Liver (tissue), 9 donors: Measurements from ENCODE around the gene BCORL1. TPM values are rescaled to one million over a fixed set of nuclear protein-coding genes. Genes with fewer than 3 reads are reported as not detected.

Experiments used
- DNase-seq: peaks from one replicate; pipeline ENCODE4 v3.0.0-alpha.2; 2017; ENCODE audit warnings: low spot score
- H3K27ac ChIP-seq, 2 donors: one replicate each; pipeline ENCODE4 v1.7.0; 2013; ENCODE audit warnings: inconsistent platforms in 2 of 2, low read length in 2 of 2, control low read depth in 1 of 2, low read depth in 1 of 2, mild to moderate bottlenecking in 1 of 2
- H3K27me3 ChIP-seq, 4 donors: one replicate each; pipeline versions ENCODE4 v1.6.1 to v1.7.0; 2013; ENCODE audit warnings: low read length in 3 of 4, inconsistent platforms in 1 of 4, mild to moderate bottlenecking in 1 of 4, moderate library complexity in 1 of 4; ENCODE audit not compliant: control insufficient read depth in 4 of 4, insufficient read depth in 4 of 4
- H3K36me3 ChIP-seq, 4 donors: one replicate each; pipeline versions ENCODE4 v1.6.1 to v1.7.0; 2013; ENCODE audit warnings: low read length in 3 of 4, mild to moderate bottlenecking in 3 of 4, low read depth in 1 of 4, moderate library complexity in 1 of 4; ENCODE audit not compliant: control insufficient read depth in 4 of 4, insufficient read depth in 3 of 4
- H3K4me1 ChIP-seq, 4 donors: one replicate each; pipeline versions ENCODE4 v1.6.1 to v1.7.0; 2013; ENCODE audit warnings: low read length in 3 of 4, mild to moderate bottlenecking in 3 of 4, moderate library complexity in 1 of 4; ENCODE audit not compliant: control insufficient read depth in 4 of 4, insufficient read depth in 4 of 4
- H3K4me3 ChIP-seq, 3 donors: one replicate each; pipeline versions ENCODE4 v1.6.1 to v1.7.0; 2013; ENCODE audit warnings: low read length in 3 of 3, control low read depth in 1 of 3, low read depth in 1 of 3, mild to moderate bottlenecking in 1 of 3
- H3K9ac ChIP-seq, 2 donors: one replicate each; pipeline ENCODE4 v1.7.0; 2013; ENCODE audit warnings: low read length in 2 of 2, mild to moderate bottlenecking in 2 of 2, moderate library complexity in 2 of 2, control low read depth in 1 of 2, low read depth in 1 of 2
- H3K9me3 ChIP-seq, 4 donors: one replicate each; pipeline versions ENCODE4 v1.6.1 to v1.7.0; 2013; ENCODE audit warnings: low read length in 3 of 4; ENCODE audit not compliant: control insufficient read depth in 4 of 4
- EGR1 ChIP-seq, 2 donors: IDR thresholded peaks; 2 replicates each; pipeline ENCODE4 v1.6.1; 2016 to 2018; ENCODE audit warnings: antibody characterized with exemption in 2 of 2, low read depth in 2 of 2
- FOXA1 ChIP-seq: IDR thresholded peaks from 2 replicates; pipeline ENCODE4 v1.6.1; 2016; ENCODE audit warnings: antibody characterized with exemption
- HNF4G ChIP-seq: IDR thresholded peaks from 2 replicates; pipeline ENCODE4 v1.6.1; 2016; ENCODE audit warnings: antibody characterized with exemption
- JUND ChIP-seq, 2 donors: IDR thresholded peaks; 2 replicates each; pipeline ENCODE4 v1.6.1; 2016; ENCODE audit warnings: antibody characterized with exemption in 2 of 2
- NR2F2 ChIP-seq: IDR thresholded peaks from 2 replicates; pipeline ENCODE4 v1.6.1; 2016; ENCODE audit warnings: antibody characterized with exemption
- RAD21 ChIP-seq, 2 donors: IDR thresholded peaks; 2 replicates each; pipeline ENCODE4 v1.6.1; 2016; ENCODE audit warnings: antibody characterized with exemption in 2 of 2, mild to moderate bottlenecking in 2 of 2
- SP1 ChIP-seq: IDR thresholded peaks from 2 replicates; pipeline ENCODE4 v1.6.1; 2018; ENCODE audit warnings: antibody characterized with exemption, mild to moderate bottlenecking
- TAF1 ChIP-seq: conservative IDR thresholded peaks from 2 replicates; pipeline ENCODE4 v1.6.1; 2016; ENCODE audit warnings: antibody characterized with exemption, mild to moderate bottlenecking
- YY1 ChIP-seq: IDR thresholded peaks from 2 replicates; pipeline ENCODE4 v1.6.1; 2016; ENCODE audit warnings: antibody characterized with exemption, mild to moderate bottlenecking
- WGBS: extraction: QIAGEN DNeasy Blood & Tissue Kit; methylation state at CpG from one replicate; pipeline ENCODE4 v1.1.7; 2013; 5-methylcytosine and 5-hydroxymethylcytosine counted together
- polyA plus RNA-seq, 2 donors: library from polyadenylated mRNA; stranded (reverse) in 1 of 2; unstranded in 1 of 2; fragments of 200-250 nt in 1 of 2; fragments of >200 nt in 1 of 2; fragmentation: Nextera tagmentation in 1 of 2; extraction: Ambion mirVana in 1 of 2; gene quantifications; one replicate each; pipeline versions ENCODE4 v1.2.1 to v1.2.3, GENCODE V29; 2013 to 2015
- total RNA-seq, 2 donors: library from RNA; depleted of rRNA; stranded (reverse); fragments of >200 nt; gene quantifications; one replicate each; pipeline ENCODE4 v1.2.3, GENCODE V29; 2014
- TF ChIP-seq, protein P1 (sequence below): IDR thresholded peaks from 2 replicates; pipeline ENCODE4 v1.6.1; 2016; ENCODE audit warnings: antibody characterized with exemption
- TF ChIP-seq, protein P2 (sequence below): IDR thresholded peaks from 2 replicates; pipeline ENCODE4 v1.6.1; 2016; ENCODE audit warnings: antibody characterized with exemption, mild to moderate bottlenecking
- TF ChIP-seq, protein P3 (sequence below): fragments of 150-350 bp; IDR thresholded peaks from 2 replicates; pipeline ENCODE4 v1.5.1; 2017; ENCODE audit warnings: improper control_type of control experiment, low read depth, low read length; ENCODE audit not compliant: missing input control
- donor health status: healthy.
- donor health status: healthy.
- donor health status: healthy.
- donor health status: healthy.
- donor health status: healthy.

BCORL1 gene
- total and polyA plus RNA-seq, 4 donors, result 1.7 to 5.3 (median 2.1) TPM

- H3K27ac ChIP-seq, result no peak overlapping the region
- DNase-seq, result no peak
- no peak overlapping the region for H3K9ac ChIP-seq
- TF ChIP-seq, protein P1, sequence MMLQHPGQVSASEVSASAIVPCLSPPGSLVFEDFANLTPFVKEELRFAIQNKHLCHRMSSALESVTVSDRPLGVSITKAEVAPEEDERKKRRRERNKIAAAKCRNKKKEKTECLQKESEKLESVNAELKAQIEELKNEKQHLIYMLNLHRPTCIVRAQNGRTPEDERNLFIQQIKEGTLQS, result no peak
- TF ChIP-seq HNF4G, result no peak
- H3K36me3 ChIP-seq, result peaks cover 0 to 4% (median 2%) of the 10 kb centered on the region in 4 donors
- H3K9me3 ChIP-seq, result no peaks in the 10 kb centered on the region
- 91% methylated on average over 13 of the region's 13 CpGs for WGBS
- H3K27me3 ChIP-seq, result no peaks in the 10 kb centered on the region
- no peak overlapping the region for H3K4me3 ChIP-seq
- peaks cover 0 to 7% (median 1%) of the 10 kb centered on the region in 4 donors for H3K4me1 ChIP-seq
Measured at GRCh38 chrX:130005089-130005807, 22.8 kb downstream of the BCORL1 start.

GRCh38 chrX:130009658-130010223 lies 27.3 kb downstream of the BCORL1 start:
- no peaks in the 10 kb centered on the region for H3K9me3 ChIP-seq
- H3K27me3 ChIP-seq, result no peaks in the 10 kb centered on the region
- TF ChIP-seq SP1, result no peak
- no peak for TF ChIP-seq NR2F2
- no peak for TF ChIP-seq YY1
- no peak overlapping the region for H3K27ac ChIP-seq
- H3K36me3 ChIP-seq, result peaks cover 3 to 11% (median 3%) of the 10 kb centered on the region in 4 donors
- H3K9ac ChIP-seq, result no peak overlapping the region
- DNase-seq, result no peak
- peaks cover 0 to 7% (median 1%) of the 10 kb centered on the region in 4 donors for H3K4me1 ChIP-seq
- H3K4me3 ChIP-seq, result no peak overlapping the region
- WGBS, result 93% methylated on average over 10 of the region's 10 CpGs

GRCh38 chrX:130012683-130013082 lies 30.2 kb downstream of the BCORL1 start:
- TF ChIP-seq YY1, result no peak
- TF ChIP-seq FOXA1, result no peak
- TF ChIP-seq RAD21 (IDR thresholded peaks at IDR 0.05), result no peak
- TF ChIP-seq TAF1, result no peak
- no peak for TF ChIP-seq JUND (IDR thresholded peaks at IDR 0.05)
- WGBS, result 94% methylated on average over 10 of the region's 10 CpGs
- H3K9me3 ChIP-seq, result no peaks in the 10 kb centered on the region
- H3K4me3 ChIP-seq, result no peak overlapping the region
- no peak overlapping the region for H3K27ac ChIP-seq
- H3K27me3 ChIP-seq, result no peaks in the 10 kb centered on the region
- no peaks in the 10 kb centered on the region for H3K4me1 ChIP-seq
- no peak overlapping the region for H3K9ac ChIP-seq
- H3K36me3 ChIP-seq, result peaks cover 0 to 20% (median 3%) of the 10 kb centered on the region in 4 donors
- no peak for DNase-seq

GRCh38 chrX:130013661-130014060 lies 31.2 kb downstream of the BCORL1 start:
- TF ChIP-seq, protein P2, sequence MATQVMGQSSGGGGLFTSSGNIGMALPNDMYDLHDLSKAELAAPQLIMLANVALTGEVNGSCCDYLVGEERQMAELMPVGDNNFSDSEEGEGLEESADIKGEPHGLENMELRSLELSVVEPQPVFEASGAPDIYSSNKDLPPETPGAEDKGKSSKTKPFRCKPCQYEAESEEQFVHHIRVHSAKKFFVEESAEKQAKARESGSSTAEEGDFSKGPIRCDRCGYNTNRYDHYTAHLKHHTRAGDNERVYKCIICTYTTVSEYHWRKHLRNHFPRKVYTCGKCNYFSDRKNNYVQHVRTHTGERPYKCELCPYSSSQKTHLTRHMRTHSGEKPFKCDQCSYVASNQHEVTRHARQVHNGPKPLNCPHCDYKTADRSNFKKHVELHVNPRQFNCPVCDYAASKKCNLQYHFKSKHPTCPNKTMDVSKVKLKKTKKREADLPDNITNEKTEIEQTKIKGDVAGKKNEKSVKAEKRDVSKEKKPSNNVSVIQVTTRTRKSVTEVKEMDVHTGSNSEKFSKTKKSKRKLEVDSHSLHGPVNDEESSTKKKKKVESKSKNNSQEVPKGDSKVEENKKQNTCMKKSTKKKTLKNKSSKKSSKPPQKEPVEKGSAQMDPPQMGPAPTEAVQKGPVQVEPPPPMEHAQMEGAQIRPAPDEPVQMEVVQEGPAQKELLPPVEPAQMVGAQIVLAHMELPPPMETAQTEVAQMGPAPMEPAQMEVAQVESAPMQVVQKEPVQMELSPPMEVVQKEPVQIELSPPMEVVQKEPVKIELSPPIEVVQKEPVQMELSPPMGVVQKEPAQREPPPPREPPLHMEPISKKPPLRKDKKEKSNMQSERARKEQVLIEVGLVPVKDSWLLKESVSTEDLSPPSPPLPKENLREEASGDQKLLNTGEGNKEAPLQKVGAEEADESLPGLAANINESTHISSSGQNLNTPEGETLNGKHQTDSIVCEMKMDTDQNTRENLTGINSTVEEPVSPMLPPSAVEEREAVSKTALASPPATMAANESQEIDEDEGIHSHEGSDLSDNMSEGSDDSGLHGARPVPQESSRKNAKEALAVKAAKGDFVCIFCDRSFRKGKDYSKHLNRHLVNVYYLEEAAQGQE, result no peak
- TF ChIP-seq, protein P1, result no peak
- TF ChIP-seq, protein P3, sequence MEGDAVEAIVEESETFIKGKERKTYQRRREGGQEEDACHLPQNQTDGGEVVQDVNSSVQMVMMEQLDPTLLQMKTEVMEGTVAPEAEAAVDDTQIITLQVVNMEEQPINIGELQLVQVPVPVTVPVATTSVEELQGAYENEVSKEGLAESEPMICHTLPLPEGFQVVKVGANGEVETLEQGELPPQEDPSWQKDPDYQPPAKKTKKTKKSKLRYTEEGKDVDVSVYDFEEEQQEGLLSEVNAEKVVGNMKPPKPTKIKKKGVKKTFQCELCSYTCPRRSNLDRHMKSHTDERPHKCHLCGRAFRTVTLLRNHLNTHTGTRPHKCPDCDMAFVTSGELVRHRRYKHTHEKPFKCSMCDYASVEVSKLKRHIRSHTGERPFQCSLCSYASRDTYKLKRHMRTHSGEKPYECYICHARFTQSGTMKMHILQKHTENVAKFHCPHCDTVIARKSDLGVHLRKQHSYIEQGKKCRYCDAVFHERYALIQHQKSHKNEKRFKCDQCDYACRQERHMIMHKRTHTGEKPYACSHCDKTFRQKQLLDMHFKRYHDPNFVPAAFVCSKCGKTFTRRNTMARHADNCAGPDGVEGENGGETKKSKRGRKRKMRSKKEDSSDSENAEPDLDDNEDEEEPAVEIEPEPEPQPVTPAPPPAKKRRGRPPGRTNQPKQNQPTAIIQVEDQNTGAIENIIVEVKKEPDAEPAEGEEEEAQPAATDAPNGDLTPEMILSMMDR, result no peak
- TF ChIP-seq EGR1 (IDR thresholded peaks at IDR 0.05; ENCODE audit: low read depth in 2 of 2) (no peak), FOXA1 (no peak), NR2F2 (no peak)
- Histone ChIP-seq H3K4me1 (no peaks in the 10 kb centered on the region), H3K27me3 (no peaks in the 10 kb centered on the region), H3K27ac (no peak overlapping the region), H3K36me3 (peaks cover 0 to 20% (median 3%) of the 10 kb centered on the region in 4 donors), H3K4me3 (no peak overlapping the region), H3K9me3 (no peaks in the 10 kb centered on the region), H3K9ac (no peak overlapping the region)
- DNase-seq, result no peak
- WGBS, result 96% methylated on average over 14 of the region's 14 CpGs
